ENCODE results near the gene MYO5C.

MYO5C gene

GRCh38 chr15:52295421-52296001 is at the start of gene MYO5C:
Gene MYO5C, minus strand, starts transcription at chr15:52295804. Its CDS starts 168 bp downstream, at chr15:52295636.
- DNase-seq: peak in 8 of 56 donors; percentile 16 to 51 (median 26)

GRCh38 chr15:52344592-52344991 is 49.0 kb upstream of the MYO5C start:
- DNase-seq: no peak

- DNase-seq: no peak
Measured at GRCh38 chr15:52343831-52344230, 48.2 kb upstream of the MYO5C start.

GRCh38 chr15:52340093-52340492 is 44.5 kb upstream of the MYO5C start:
- DNase-seq: no peak

- DNase-seq: no peak
Measured at GRCh38 chr15:52338891-52339290, 43.3 kb upstream of the MYO5C start.

- peak in 4 of 56 donors; percentile 5 to 38 (median 18) for DNase-seq
Measured at GRCh38 chr15:52338058-52338457, 42.5 kb upstream of the MYO5C start.

GRCh38 chr15:52337198-52337853 is 41.7 kb upstream of the MYO5C start:
- no peak for DNase-seq

- DNase-seq: no peak
Measured at GRCh38 chr15:52336529-52336928, 40.9 kb upstream of the MYO5C start.

- no peak for DNase-seq
Measured at GRCh38 chr15:52334491-52335160, 39.0 kb upstream of the MYO5C start.

- peak in 2 of 56 donors; percentile 16 to 22 for DNase-seq
Measured at GRCh38 chr15:52331490-52332240, 36.1 kb upstream of the MYO5C start.

GRCh38 chr15:52329987-52330386 is 34.4 kb upstream of the MYO5C start:
- no peak for DNase-seq

- no peak for DNase-seq
Measured at GRCh38 chr15:52329150-52329549, 33.5 kb upstream of the MYO5C start.

- no peak for DNase-seq
Measured at GRCh38 chr15:52328680-52329079, 33.1 kb upstream of the MYO5C start.

GRCh38 chr15:52326756-52327155 is 31.2 kb upstream of the MYO5C start:
- DNase-seq: no peak

GRCh38 chr15:52324109-52324508 is 28.5 kb upstream of the MYO5C start:
- peak in 2 of 56 donors; percentile 8 to 9 for DNase-seq

- peak in 12 of 56 donors; percentile 15 to 34 (median 24) for DNase-seq
Measured at GRCh38 chr15:52318729-52319500, 23.3 kb upstream of the MYO5C start.

GRCh38 chr15:52317688-52318087 is 22.1 kb upstream of the MYO5C start:
- no peak for DNase-seq

- no peak for DNase-seq
Measured at GRCh38 chr15:52317022-52317421, 21.4 kb upstream of the MYO5C start.

GRCh38 chr15:52309154-52309548 is 13.5 kb upstream of the MYO5C start:
- no peak for DNase-seq

GRCh38 chr15:52308446-52309153 is 13.0 kb upstream of the MYO5C start:
- no peak for DNase-seq

Data from amygdala (tissue), 56 donors.